DLD1 (cell line): ENCODE results near the gene PSMG2.
"Not testable (repeated sequence)": the region's sequence is repeated elsewhere in the genome, so short reads cannot be mapped to it uniquely, and the experiment has no call there.

Experiments
- in situ Hi-C: cut with HindIII; loops from 2 replicates; pipeline ENCODE4 v1.10.0; 2017; ENCODE audit warnings: low sequenced_read_pairs

Gene PSMG2

GRCh38 chr18:12758566-12758965, 55.7 kb downstream of the PSMG2 start:
- in situ Hi-C loops: not testable (repeated sequence)

GRCh38 chr18:12765126-12765525, 62.3 kb downstream of the PSMG2 start:
- in situ Hi-C loops: no loop called here

GRCh38 chr18:12765586-12765985, 62.7 kb downstream of the PSMG2 start:
- in situ Hi-C loops: no loop called here

- in situ Hi-C loops: no loop called here
These were observed 64.2 kb downstream of the PSMG2 start for GRCh38 chr18:12766986-12767433.

GRCh38 chr18:12767580-12768155, 64.8 kb downstream of the PSMG2 start:
- in situ Hi-C loops: no loop called here

- in situ Hi-C loops: no loop called here
These were observed 65.8 kb downstream of the PSMG2 start for GRCh38 chr18:12768625-12769024.

GRCh38 chr18:12769136-12769535, 66.3 kb downstream of the PSMG2 start:
- in situ Hi-C loops: no loop called here

- in situ Hi-C loops: no loop called here
These were observed 67.0 kb downstream of the PSMG2 start for GRCh38 chr18:12769644-12770440.

GRCh38 chr18:12770469-12771219, 67.8 kb downstream of the PSMG2 start:
- in situ Hi-C loops: no loop called here

- in situ Hi-C loops: no loop called here
These were observed 69.3 kb downstream of the PSMG2 start for GRCh38 chr18:12772111-12772510.

- in situ Hi-C loops: no loop called here
These were observed 70.5 kb downstream of the PSMG2 start for GRCh38 chr18:12773369-12773768.

GRCh38 chr18:12774982-12775381, 72.1 kb downstream of the PSMG2 start:
- in situ Hi-C loops: no loop called here
